NK-92 (cell line): ENCODE results near the gene BTBD3.

ENCODE experiments used
- DNase-seq: peaks from one replicate; lab custom pipeline; 2025; ENCODE audit not compliant: unreplicated experiment; lab: John Stamatoyannopoulos, UW

The BTBD3 gene

GRCh38 chr20:11912659-11913415, 4.9 kb upstream of the BTBD3 start:
- DNase-seq, result no peak

GRCh38 chr20:11918391-11918845, 725 bp downstream of the BTBD3 start:
- no peak for DNase-seq

GRCh38 chr20:11918981-11919380, 1.3 kb downstream of the BTBD3 start:
- DNase-seq, result no peak

- no peak for DNase-seq
Observed at GRCh38 chr20:11919581-11919980, 1.9 kb downstream of the BTBD3 start.

- DNase-seq, result no peak
Observed at GRCh38 chr20:11920083-11920482, 2.4 kb downstream of the BTBD3 start.

- no peak for DNase-seq
Observed at GRCh38 chr20:11921321-11921720, 3.6 kb downstream of the BTBD3 start.

- DNase-seq, result no peak
Observed at GRCh38 chr20:11922561-11922960, 4.9 kb downstream of the BTBD3 start.

- no peak for DNase-seq
Observed at GRCh38 chr20:11924923-11925322, 7.2 kb downstream of the BTBD3 start.

- no peak for DNase-seq
Observed at GRCh38 chr20:11926292-11926998, 8.8 kb downstream of the BTBD3 start.

- DNase-seq, result no peak
Observed at GRCh38 chr20:11929947-11930346, 12.3 kb downstream of the BTBD3 start.

- no peak for DNase-seq
Observed at GRCh38 chr20:11935212-11936154, 17.8 kb downstream of the BTBD3 start.

- no peak for DNase-seq
Observed at GRCh38 chr20:11936157-11936556, 18.5 kb downstream of the BTBD3 start.

- DNase-seq, result no peak
Observed at GRCh38 chr20:11937230-11937629, 19.5 kb downstream of the BTBD3 start.

- DNase-seq, result no peak
Observed at GRCh38 chr20:11941593-11942246, 24.0 kb downstream of the BTBD3 start.

- no peak for DNase-seq
Observed at GRCh38 chr20:11943778-11944177, 26.1 kb downstream of the BTBD3 start.

GRCh38 chr20:11948806-11949205, 31.1 kb downstream of the BTBD3 start:
- DNase-seq, result no peak

GRCh38 chr20:11949711-11950110, 32.0 kb downstream of the BTBD3 start:
- no peak for DNase-seq

GRCh38 chr20:11951696-11952095, 34.0 kb downstream of the BTBD3 start:
- no peak for DNase-seq

- DNase-seq, result no peak
Observed at GRCh38 chr20:11952639-11953038, 34.9 kb downstream of the BTBD3 start.

- DNase-seq, result no peak
Observed at GRCh38 chr20:11957911-11958310, 40.2 kb downstream of the BTBD3 start.

GRCh38 chr20:11958855-11959254, 41.2 kb downstream of the BTBD3 start:
- no peak for DNase-seq
